Measurements from ENCODE around the gene AP4B1.
"Not testable (repeated sequence)": the region's sequence is repeated elsewhere in the genome, so short reads cannot be mapped to it uniquely, and the experiment has no call there.

The AP4B1 gene

DNA sequence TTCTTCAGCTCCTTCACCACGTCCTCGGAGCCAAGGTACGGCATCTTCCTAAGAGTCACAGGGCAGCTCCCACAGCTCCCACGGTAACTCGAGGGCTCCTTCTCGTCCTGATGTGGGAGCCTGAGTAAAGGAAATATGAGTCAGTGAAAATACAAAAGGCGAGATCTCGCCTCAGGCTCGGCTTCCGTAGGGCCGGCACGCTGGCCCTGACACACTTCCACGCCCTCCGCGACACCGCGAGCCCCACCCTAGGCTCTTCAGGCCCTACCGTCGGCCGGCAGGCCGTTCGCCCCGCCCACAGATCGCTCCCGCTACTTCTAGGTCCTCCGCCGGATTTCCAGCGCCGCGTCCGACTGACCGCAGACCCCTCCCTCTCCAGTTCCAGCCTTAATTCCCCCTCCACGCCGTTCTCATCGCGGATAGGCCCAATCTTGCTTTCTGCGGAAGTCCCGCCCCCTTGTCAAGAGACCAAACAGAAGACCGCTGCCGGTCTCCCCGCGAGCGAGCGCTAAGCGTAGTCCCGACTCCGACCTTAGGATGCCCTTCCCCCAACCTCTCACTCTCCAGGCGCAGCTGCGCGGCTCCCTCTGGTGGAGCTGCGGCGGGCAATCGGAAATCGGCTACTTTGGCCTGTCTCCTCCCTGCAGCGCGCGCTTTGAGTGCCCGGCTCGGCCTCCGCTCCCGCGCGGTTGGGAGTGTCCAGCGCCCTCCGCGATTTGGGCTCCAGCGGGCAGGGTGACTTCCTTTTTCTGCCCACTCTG, at the start of gene AP4B1, which contains the start of gene DCLRE1B:
Gene AP4B1 (minus strand): TSS at position 126 of the 761 bp plus-strand sequence. CDS start 82 bp downstream, at position 44.
Gene DCLRE1B (plus strand): TSS at position 653 of the 761 bp plus-strand sequence. CDS start 261 bp downstream, outside the sequence.
- peak; percentile 99 for DNase-seq (ENCODE audit: low read depth)

DNA sequence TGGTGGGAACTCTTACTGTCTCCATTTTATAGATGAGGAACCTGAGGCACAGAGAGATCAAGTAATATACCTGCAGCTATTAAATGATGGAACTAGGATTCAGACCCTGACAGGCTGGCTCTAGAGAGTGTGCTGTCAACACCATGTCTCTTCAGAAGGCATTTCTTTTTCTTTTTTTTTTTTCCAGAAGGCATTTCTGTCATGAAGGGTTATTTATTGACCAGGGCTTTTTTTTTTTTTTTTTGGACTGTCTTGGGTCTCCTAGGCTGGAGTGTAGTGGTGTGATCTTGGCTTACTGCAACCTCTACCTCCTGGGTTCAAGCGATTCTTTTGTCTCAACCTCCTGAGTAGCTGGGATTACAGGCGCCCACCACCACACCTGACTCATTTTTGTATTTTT, 47.1 kb upstream of the AP4B1 start:
- DNase-seq (ENCODE audit: low read depth), result no peak

DNA sequence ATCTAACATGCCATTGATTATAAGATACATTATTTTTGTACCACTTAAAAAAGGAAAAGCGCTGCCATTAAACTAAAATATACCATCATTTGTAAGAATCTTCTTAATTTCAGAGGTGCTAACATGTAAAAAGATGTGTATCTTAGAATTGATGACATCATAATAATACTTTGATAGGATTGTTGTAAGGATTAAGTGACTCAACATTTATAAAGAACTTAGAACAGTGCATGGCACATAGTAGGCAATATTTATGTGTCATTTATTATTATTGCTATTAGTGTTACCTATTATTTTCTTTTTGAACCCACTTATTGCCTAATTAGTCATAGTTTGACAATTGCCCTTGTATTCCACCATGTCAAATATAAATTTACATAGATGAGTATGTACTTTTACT, 46.3 kb upstream of the AP4B1 start:
- no peak for DNase-seq (ENCODE audit: low read depth)

DNA sequence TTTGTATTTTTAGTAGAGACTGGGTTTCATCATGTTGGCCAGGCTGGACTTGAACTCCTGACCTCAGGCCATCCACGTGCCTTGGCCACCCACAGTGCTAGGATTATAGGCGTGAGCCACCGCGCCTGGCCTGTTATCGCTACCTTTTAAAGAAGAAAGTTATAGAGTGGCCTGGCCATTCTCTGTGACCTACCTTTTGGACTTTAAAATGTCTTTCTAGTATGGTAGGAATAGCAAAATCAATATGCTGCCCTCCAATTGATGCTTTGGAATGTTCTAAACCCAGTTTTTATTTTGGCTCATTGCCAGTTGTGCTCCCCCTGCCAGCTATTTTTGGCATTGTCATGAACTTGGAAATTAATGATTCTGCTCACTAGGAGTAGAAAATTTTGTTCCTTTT, 44.4 kb upstream of the AP4B1 start:
- no peak for DNase-seq (ENCODE audit: low read depth)

DNA sequence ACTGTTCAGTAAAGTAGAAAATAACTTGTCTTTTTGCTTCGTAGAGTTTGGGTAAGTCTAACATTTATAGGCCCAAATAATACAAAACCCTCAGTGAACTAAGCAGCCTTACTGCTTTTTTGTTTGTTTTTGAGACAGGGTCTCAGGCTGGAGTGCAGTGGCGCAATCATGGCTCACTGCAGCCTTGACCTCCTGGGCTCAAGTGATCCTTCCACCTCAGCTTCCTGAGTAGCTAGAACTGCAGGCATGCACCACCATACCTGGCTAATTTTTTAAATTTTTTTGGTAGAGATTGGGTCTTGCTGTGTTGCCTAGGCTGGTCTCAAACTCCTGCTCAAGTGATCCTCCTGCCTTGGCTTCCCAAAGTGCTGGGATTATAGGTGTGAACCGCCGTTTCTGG, 43.6 kb upstream of the AP4B1 start:
- not testable (repeated sequence) for DNase-seq (ENCODE audit: low read depth)

DNA sequence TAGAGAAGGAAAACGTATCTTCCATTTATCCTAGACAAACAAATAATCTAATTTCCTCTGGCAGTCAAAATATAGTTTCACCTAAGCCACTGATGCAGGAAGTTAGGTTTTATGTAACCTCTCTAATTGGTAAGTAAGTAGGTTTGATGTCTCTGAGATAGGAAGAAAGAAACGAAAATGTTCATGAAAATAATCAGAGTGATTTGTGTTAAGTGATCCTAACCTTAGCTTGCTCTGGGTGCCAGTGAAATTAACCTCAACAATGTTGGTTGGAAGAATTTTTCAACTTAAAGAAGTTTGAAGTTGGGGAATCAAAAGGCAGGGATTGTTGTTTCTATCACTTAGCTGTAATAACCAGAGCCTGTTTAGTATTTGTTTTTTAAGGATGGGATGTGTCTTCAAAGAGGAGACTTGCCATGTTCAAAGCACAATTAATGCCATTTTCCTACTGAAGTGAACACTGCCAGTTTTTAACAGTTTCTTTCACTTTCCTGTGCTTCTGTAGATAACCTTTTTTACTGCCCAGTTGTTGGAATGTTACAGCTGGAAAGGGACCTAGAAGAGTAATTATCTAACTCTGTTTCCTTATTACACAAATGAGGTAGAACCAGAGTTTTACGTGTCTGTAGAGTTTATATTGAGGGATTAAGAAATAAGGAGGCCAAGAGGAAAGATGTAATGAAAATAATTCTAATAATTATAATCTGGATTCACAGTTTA, 42.9 kb upstream of the AP4B1 start:
- no peak for DNase-seq (ENCODE audit: low read depth)

DNA sequence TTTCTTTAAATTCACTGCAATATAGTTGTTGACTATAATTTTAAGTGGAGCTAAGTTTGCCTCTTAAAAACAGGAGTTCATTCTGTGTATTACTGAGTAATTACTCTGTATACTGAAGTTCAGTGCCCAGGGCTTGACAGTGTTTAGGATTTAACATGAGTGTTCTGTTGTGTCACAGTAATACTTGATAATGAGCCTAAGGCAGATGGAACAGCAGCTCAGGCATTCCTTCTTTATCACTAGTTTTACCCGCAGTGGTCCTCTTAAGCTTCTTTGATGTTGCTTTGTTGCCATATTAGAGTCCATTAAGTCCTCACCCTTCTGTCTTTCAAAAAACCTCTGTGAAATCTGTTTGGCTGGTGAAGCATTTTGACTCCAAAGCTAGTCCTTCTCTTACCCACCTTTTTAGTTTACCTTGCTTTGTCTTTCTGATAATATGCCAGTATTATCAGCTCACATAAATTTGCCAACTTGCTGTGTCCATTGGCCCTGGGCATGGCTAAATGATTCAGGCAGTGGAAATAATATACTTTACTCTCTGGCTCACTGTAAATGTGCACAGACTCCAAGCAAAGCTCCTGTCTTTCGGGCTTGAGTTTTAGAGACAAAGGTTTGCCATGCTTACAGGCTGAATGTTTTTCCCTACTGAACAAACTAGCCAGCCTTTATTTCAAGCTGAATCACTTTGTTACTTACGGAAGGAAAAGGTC, 42.2 kb upstream of the AP4B1 start:
- no peak for DNase-seq (ENCODE audit: low read depth)

DNA sequence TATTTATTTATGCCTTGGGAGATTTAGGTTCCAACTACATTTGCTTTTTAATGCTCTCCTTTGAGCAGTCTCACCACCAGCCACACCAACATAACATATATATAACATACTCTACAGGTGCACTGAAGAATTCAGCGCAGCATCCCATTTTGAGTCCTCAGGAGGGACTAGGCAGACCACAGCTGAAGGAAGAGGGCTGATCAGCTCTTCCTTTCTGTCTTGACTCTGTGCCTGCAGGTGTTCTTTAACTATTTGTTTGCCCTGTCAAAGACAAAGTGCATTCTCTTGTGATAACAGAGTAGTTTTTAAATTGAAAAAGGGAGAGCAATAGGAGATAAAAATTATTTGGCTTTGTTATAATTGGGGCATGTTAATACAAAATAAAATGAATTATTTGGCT, 41.5 kb upstream of the AP4B1 start:
- no peak for DNase-seq (ENCODE audit: low read depth)

DNA sequence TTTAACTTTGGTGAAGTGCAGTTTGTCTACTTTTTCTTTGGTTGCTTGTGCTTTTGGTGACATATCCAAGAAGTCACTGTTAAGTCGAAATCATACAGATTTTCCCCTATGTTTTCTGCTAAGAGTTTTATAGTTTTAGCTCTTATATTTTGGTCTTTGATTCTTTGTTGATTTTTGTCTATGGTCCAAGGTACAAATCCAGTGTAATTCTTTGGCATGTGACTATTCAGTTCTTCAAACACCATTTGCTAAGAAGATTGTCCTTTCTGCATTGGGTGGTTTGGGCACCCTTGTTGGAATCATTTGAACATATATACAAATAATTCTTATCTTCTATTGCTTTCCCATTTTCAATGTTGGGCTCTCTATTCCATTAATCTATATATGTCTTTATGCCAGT, 40.7 kb upstream of the AP4B1 start:
- no peak for DNase-seq (ENCODE audit: low read depth)

DNA sequence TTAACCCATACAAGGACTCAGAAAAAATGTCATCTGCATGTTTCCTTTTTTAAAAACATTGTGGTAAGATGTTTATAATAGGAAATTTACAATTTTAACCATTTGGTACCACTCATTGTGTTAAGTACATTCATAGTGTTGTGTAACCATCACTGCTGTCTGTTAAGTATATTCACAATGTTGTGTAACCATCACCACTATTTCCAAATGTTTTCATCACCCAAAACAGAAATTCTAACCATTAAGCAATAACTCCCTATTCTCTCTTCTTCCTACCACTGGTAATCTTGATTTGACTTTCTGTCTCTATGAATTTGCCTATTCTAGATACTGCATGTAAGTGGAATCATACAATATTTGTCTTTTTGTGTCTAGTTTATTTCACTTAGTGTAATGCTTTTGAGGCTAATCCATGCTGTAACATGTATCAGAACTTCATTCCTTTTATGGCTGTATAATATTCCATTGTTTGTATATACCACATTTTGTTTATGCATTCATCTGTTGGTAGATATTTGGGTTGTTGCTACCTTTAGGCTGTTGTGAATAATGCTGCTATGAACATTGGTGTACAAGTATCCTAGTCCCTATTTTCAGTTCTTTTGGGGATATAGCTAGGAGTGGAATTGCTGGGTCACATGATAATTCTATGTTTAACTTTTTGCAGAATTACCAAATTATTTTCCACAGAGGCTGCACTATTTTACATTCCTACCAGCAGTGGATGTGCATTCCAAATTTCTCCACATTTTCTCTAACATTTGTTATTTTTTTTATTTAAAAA, 38.6 kb upstream of the AP4B1 start:
- DNase-seq (ENCODE audit: low read depth), result peak; percentile 9

DNA sequence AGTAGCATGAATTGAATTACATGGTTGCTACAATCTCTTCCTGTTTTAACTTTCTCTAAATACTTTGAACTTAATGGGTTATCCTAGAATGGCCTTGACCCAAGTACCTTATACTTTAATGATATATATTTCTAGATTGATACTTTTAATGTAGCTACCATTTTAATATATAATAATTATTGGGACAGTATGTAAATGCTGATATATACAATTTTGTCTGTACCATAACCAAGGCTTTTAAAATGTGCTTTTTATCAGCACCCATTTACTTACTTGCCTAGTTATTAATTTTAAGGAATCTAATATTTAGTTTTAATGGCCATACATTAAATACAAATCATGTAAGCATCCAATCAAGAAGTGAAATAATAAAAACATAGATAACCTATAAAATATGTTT, 37.9 kb upstream of the AP4B1 start:
- DNase-seq (ENCODE audit: low read depth), result no peak

DNA sequence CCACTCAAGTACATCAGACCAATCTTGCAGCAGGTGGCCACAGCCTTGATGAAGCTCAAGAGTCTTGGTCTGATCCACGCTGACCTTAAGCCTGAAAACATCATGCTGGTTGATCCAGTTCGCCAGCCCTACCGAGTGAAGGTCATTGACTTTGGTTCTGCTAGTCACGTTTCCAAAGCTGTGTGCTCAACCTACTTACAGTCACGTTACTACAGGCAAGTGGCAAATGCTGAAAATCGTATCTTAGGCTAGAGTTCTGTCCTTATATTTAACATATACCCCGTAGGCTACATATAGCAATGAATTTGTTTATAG, 36.6 kb upstream of the AP4B1 start:
- no peak for DNase-seq (ENCODE audit: low read depth)

DNA sequence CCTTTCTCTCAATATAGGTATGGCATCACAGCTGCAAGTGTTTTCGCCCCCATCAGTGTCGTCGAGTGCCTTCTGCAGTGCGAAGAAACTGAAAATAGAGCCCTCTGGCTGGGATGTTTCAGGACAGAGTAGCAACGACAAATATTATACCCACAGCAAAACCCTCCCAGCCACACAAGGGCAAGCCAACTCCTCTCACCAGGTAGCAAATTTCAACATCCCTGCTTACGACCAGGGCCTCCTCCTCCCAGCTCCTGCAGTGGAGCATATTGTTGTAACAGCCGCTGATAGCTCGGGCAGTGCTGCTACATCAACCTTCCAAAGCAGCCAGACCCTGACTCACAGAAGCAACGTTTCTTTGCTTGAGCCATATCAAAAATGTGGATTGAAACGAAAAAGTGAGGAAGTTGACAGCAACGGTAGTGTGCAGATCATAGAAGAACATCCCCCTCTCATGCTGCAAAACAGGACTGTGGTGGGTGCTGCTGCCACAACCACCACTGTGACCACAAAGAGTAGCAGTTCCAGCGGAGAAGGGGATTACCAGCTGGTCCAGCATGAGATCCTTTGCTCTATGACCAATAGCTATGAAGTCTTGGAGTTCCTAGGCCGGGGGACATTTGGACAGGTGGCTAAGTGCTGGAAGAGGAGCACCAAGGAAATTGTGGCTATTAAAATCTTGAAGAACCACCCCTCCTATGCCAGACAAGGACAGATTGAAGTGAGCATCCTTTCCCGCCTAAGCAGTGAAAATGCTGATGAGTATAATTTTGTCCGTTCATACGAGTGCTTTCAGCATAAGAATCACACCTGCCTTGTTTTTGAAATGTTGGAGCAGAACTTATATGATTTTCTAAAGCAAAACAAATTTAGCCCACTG, 36.0 kb upstream of the AP4B1 start:
- DNase-seq (ENCODE audit: low read depth), result no peak

DNA sequence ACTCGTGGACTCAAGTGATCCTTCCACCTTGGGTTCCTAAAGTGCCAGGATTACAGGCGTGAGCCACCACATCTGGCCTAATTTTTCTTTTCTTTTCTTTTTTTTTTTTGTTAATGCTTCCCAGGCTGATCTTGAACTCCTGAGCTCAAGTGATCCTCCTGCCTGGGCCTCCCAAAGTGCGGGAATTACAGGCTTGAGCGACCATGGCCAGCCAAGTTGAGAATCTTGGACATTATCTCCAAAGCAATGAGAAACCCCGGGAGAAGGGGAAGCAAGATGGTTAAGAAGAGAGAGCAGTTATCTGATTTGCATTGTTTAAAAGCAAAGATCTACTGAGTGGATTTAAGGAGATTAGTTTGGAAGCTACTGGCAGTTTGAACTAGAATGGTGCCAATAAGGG, 33.6 kb upstream of the AP4B1 start:
- no peak for DNase-seq (ENCODE audit: low read depth)

DNA sequence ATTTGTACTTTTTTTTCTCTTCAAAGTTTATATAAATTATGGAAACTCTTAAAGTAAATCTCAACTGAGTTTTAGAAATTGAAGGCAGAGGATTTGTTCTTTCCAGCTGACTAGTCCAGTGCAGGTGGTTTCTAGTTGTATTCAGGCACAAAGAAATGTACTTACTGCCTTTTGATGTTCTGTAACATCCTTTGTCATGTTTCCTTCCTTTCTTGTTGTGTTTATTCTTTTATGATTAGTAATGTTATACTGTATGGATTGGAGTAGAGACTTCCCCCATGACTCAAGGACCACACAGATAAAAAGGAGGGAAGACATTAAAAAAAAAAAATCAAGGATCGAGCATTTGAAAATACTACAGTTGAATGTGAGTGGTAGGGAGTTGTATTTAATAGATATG, 32.5 kb upstream of the AP4B1 start:
- no peak for DNase-seq (ENCODE audit: low read depth)

DNA sequence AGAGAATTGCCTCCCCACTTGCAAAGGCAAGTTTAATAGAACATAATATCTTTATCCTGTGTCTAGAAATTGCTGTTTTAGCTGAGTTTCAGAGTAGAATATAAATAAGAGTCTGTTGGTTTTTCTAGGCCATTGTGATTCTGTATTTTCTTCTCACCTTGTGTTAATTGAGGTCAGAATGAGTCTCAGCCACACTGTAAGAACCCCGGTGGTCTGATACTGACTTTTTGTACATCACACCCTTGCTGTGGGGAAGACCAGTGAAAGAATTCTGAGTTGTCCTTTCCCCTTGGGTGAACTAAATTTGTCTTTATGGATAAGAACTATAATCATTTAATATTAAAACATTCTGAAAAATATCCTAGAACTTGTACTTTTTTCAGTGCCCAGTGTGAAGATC, 31.4 kb upstream of the AP4B1 start:
- no peak for DNase-seq (ENCODE audit: low read depth)

DNA sequence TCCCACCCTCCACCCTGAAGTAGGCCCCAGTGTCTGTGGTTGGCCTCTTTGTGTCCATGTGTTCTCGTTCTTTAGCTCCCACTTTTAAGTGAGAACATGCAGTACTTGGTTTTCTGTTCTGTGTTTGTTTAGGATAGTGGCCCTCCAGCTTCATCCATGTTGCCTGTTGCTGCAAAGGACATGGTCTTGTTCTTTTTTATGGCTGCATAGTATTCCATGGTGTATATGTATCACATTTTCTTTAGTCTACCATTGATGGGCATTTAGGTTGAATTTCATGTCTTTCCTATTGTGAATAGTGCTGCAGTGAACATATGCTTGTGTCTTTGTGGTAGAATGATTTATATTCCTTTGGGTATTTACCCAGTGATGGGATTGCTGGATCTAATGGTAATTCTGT, 30.6 kb upstream of the AP4B1 start:
- DNase-seq (ENCODE audit: low read depth), result no peak

DNA sequence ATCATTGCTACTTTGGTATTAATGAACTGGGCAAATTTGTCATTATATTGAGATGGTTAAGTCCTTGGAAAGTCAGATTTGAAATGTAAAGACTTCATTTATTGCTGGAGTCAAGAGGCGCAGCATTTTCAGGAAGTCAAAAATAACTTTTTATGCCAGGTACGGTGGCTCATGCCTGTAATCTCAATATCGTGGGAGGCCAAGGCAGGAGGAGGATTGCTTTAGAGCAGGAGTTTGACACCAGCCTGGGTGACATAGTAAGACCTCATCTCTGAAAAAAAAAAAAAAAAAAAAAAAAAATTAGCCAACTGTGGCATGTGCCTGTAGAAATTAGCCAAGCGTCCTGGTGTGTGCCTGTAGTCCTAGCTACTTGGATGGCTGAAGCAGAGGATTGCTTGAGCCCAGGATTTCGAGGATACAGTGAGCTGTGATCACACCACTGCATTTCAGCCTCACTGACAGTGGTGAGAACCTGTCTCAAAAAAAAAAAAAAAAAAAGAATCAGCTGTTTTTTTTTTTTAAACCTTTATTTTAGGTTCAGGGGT, 30.0 kb upstream of the AP4B1 start:
- no peak for DNase-seq (ENCODE audit: low read depth)

DNA sequence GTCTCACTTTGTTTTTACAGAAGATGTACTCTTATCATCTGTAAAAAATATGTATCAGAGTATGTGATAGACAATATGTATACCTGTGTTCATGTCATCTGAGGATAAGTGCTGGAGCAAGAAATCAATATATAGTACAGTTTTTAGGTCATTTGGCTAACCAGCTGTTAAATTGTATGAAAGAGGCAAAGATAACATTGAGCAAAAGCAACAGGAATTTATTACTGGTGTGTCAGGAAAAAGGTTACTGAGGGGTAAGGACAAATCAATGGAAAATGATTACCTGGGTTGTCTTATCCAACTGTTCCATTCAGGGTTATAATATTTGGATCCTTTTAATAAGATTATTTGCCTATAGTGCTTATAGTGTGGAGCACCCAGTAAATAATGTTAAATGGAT, 29.4 kb upstream of the AP4B1 start:
- no peak for DNase-seq (ENCODE audit: low read depth)

DNA sequence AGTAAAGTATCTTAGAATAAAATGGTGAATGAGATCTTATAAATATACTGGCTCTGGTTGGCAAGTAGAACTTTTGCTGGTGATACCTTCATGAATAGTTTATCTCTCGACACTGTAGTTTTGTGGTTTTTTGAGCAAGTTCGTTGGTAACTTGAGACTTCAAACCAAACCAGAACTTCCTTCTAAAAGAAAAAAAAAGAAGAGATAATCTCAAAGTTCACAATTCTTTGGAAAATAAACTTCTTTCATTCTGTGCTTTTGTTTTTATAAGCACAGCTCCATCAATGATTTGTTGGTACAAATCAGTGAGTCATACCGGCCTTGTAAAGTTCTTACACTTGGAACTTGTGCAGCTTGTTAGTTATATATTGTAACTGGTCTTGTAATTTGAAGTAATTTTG, 26.9 kb upstream of the AP4B1 start:
- DNase-seq (ENCODE audit: low read depth), result peak; percentile 15
